HCT116 (cell line): Measurements from ENCODE around the gene PDSS2. TPM values are rescaled to one million over a fixed set of nuclear protein-coding genes. Genes with fewer than 3 reads are reported as not detected.

Experiments
- ATAC-seq: fragments of 200-7000 bp; cut with Tn5 transposase; 2 replicates; pipeline ENCODE4 v1.9.1; 2020; ENCODE audit warnings: mild to moderate bottlenecking, moderate library complexity
- BruUV-seq: library from RNA; stranded (reverse); fragments of 400-500 nt; replicated peaks from 2 replicates; lab custom pipeline; 2021; lab: Mats Ljungman, UMichigan
- CTCF ChIA-PET: fragments of 300-600 bp; sonication (Branson Sonifier 250); formaldehyde crosslinking; loops from one replicate; lab custom pipeline; 2021; ENCODE audit warnings: antibody characterized with exemption; lab: Charles Lee
- POLR2A ChIA-PET: fragments of 300-600, 350-600 bp; sonication (Branson Sonifier 250); formaldehyde crosslinking; loops from one replicate; lab custom pipeline; 2021; ENCODE audit warnings: antibody characterized with exemption; lab: Charles Lee
- RAD21 ChIA-PET, 2 experiments: fragments of 300-600 bp; sonication (Branson Sonifier 250); formaldehyde crosslinking; loops; one replicate each; lab custom pipeline; 2023; ENCODE audit warnings: low total read pairs in 2 of 2; ENCODE audit not compliant: uncharacterized antibody in 2 of 2, unreplicated experiment in 2 of 2, low non-redundant PET in 1 of 2; lab: Charles Lee
- DNase-seq: peaks from one replicate; pipeline ENCODE4 v3.0.0-alpha.2; 2010; ENCODE audit warnings: low read depth, low spot score
- H2AFZ ChIP-seq: fragments of 200-600 bp; shearing (Covaris generic), sonication (generic); 2 replicates; pipeline ENCODE4 v1.6.1; 2017; ENCODE audit warnings: low read depth, mixed run types, mixed read lengths, antibody characterized with exemption, low read length; ENCODE audit not compliant: poor library complexity, severe bottlenecking
- H3K27ac ChIP-seq: 2 replicates; pipeline ENCODE4 v1.5.1; 2012; ENCODE audit warnings: low read depth, low read length
- H3K27me3 ChIP-seq: fragments of 200-600 bp; sonication (generic); 2 replicates; pipeline ENCODE4 v1.6.1; 2016; ENCODE audit warnings: mixed run types, low read length, mixed read lengths; ENCODE audit not compliant: insufficient read depth
- H3K36me3 ChIP-seq, 2 experiments: fragments of 200-500 bp in 1 of 2; fragments of 200-600 bp in 1 of 2; sonication (Bioruptor generic) in 1 of 2; sonication (generic) in 1 of 2; 2 replicates each; pipeline versions ENCODE4 v1.5.1 to v1.6.1; 2014 to 2016; ENCODE audit warnings: low read length in 2 of 2, inconsistent platforms in 1 of 2, mixed read lengths in 1 of 2, mixed run types in 1 of 2; ENCODE audit not compliant: insufficient read depth in 2 of 2, control insufficient read depth in 1 of 2
- H3K4me1 ChIP-seq, 2 experiments: fragments of 200-600 bp in 1 of 2; sonication (generic) in 1 of 2; 2 replicates each; pipeline versions ENCODE4 v1.5.1 to v1.6.1; 2012 to 2017; ENCODE audit warnings: low read length in 2 of 2, inconsistent platforms in 1 of 2, mild to moderate bottlenecking in 1 of 2, mixed read lengths in 1 of 2, mixed run types in 1 of 2, moderate library complexity in 1 of 2; ENCODE audit not compliant: insufficient read depth in 2 of 2, control insufficient read depth in 1 of 2
- H3K4me2 ChIP-seq: fragments of 200-600 bp; sonication (generic); 2 replicates; pipeline ENCODE4 v1.6.1; 2017; ENCODE audit warnings: mixed run types, low read length, mixed read lengths
- H3K4me3 ChIP-seq, 2 experiments: fragments of 200-600 bp in 1 of 2; sonication (generic) in 1 of 2; replicated peaks in 1 of 2; 2 replicates each; pipeline ENCODE4 v1.5.1; 2011 to 2016; ENCODE audit warnings: low read length in 2 of 2, control low read depth in 1 of 2, low read depth in 1 of 2, mild to moderate bottlenecking in 1 of 2, mixed read lengths in 1 of 2, mixed run types in 1 of 2
- H3K79me2 ChIP-seq: fragments of 200-600 bp; sonication (generic); 2 replicates; pipeline ENCODE4 v1.6.1; 2017; ENCODE audit warnings: mild to moderate bottlenecking, mixed run types, low read length, moderate library complexity, mixed read lengths; ENCODE audit not compliant: insufficient read depth
- H3K9ac ChIP-seq: fragments of 200-600 bp; sonication (generic); 2 replicates; pipeline ENCODE4 v1.6.1; 2016; ENCODE audit warnings: low read length, mixed read lengths
- H3K9me2 ChIP-seq: fragments of 200-600 bp; sonication (generic), shearing (Covaris generic); 2 replicates; pipeline ENCODE4 v1.6.1; 2017; ENCODE audit warnings: mixed run types, mild to moderate bottlenecking, moderate library complexity; ENCODE audit not compliant: insufficient read depth
- H3K9me3 ChIP-seq, 2 experiments: fragments of 200-500 bp in 1 of 2; fragments of 200-600 bp in 1 of 2; sonication (Bioruptor generic) in 1 of 2; sonication (generic) in 1 of 2; 2 replicates each; pipeline ENCODE4 v1.6.1; 2014 to 2017; ENCODE audit warnings: low read length in 2 of 2, mixed read lengths in 2 of 2, inconsistent platforms in 1 of 2, low read depth in 1 of 2, mild to moderate bottlenecking in 1 of 2, mixed run types in 1 of 2, moderate library complexity in 1 of 2; ENCODE audit not compliant: control insufficient read depth in 1 of 2, insufficient read depth in 1 of 2
- H4K20me1 ChIP-seq: fragments of 200-600 bp; sonication (generic), shearing (Covaris generic); 2 replicates; pipeline ENCODE4 v1.6.1; 2017; ENCODE audit warnings: mixed run types, mild to moderate bottlenecking, moderate library complexity; ENCODE audit not compliant: insufficient read depth
- CBX3 ChIP-seq: IDR thresholded peaks from 2 replicates; pipeline ENCODE4 v1.6.1; 2012; ENCODE audit warnings: low read depth
- CEBPB ChIP-seq: IDR thresholded peaks from 2 replicates; pipeline ENCODE4 v1.6.1; 2012; ENCODE audit warnings: low read depth
- EGR1 ChIP-seq: IDR thresholded peaks from 2 replicates; pipeline ENCODE4 v1.6.1; 2012; ENCODE audit warnings: low read depth
- ELF1 ChIP-seq: IDR thresholded peaks from 2 replicates; pipeline ENCODE4 v1.6.1; 2012; ENCODE audit warnings: low read depth, borderline replicate concordance
- EZH2 ChIP-seq: fragments of 200-600 bp; sonication (generic); IDR thresholded peaks from 2 replicates; pipeline ENCODE4 v1.6.1; 2017; ENCODE audit warnings: antibody characterized with exemption, mixed run types
- EZH2phosphoT487 ChIP-seq: fragments of 200-600 bp; IDR thresholded peaks from 2 replicates; pipeline ENCODE4 v1.6.1; 2018; ENCODE audit warnings: antibody characterized with exemption, borderline replicate concordance
- FOSL1 ChIP-seq: IDR thresholded peaks from 2 replicates; pipeline ENCODE4 v1.6.1; 2012; ENCODE audit warnings: low read depth
- JUND ChIP-seq: IDR thresholded peaks from 2 replicates; pipeline ENCODE4 v1.6.1; 2012
- MAX ChIP-seq: IDR thresholded peaks from 2 replicates; pipeline ENCODE4 v1.6.1; 2012
- POLR2A ChIP-seq: IDR thresholded peaks from 2 replicates; pipeline ENCODE4 v1.7.0; 2011; ENCODE audit warnings: borderline replicate concordance; ENCODE audit not compliant: insufficient read depth, insufficient read length; ENCODE audit errors: extremely low read depth
- POLR2AphosphoS5 ChIP-seq: IDR thresholded peaks from 2 replicates; pipeline ENCODE4 v1.6.1; 2011; ENCODE audit warnings: mild to moderate bottlenecking, low read depth, low read length, moderate library complexity
- RAD21 ChIP-seq: IDR thresholded peaks from 2 replicates; pipeline ENCODE4 v1.6.1; 2012; ENCODE audit warnings: low read depth, mild to moderate bottlenecking
- REST ChIP-seq: IDR thresholded peaks from 2 replicates; pipeline ENCODE4 v1.6.1; 2012; ENCODE audit warnings: low read depth
- SIN3A ChIP-seq: IDR thresholded peaks from 2 replicates; pipeline ENCODE4 v1.6.1; 2012; ENCODE audit warnings: low read depth
- SP1 ChIP-seq: IDR thresholded peaks from 2 replicates; pipeline ENCODE4 v1.6.1; 2012; ENCODE audit warnings: low read depth
- SRF ChIP-seq: IDR thresholded peaks from 2 replicates; pipeline ENCODE4 v1.6.1; 2012; ENCODE audit warnings: low read depth
- ZFX ChIP-seq: fragments of 450-650 bp; IDR thresholded peaks from 2 replicates; pipeline ENCODE4 v1.6.1; 2017
- ZNF274 ChIP-seq: fragments of 200-500 bp; sonication (Bioruptor generic); IDR thresholded peaks from 2 replicates; pipeline ENCODE4 v1.6.1; 2014; ENCODE audit warnings: mild to moderate bottlenecking, low read depth, low read length, inconsistent platforms
- intact Hi-C: fragments of 100-400 bp; cut with micrococcal nuclease; formaldehyde crosslinking; loops from 2 replicates; pipeline ENCODE4 v1.10.0; 2022
- total RNA-seq: library from RNA; stranded (reverse); gene quantifications from one replicate; pipeline ENCODE4 v1.2.1, GENCODE V29; 2021; ENCODE audit not compliant: unreplicated experiment
- TF ChIP-seq, protein P1 (sequence below): IDR thresholded peaks from 2 replicates; pipeline ENCODE4 v1.6.1; 2012

Gene PDSS2
- total RNA-seq, 1 experiment from 2014 or later: 12.2 TPM

GRCh38 chr6:107230024-107230423, 229.3 kb downstream of the PDSS2 start:
- H3K79me2 ChIP-seq: no peaks in the 10 kb centered on the region
- H3K27me3 ChIP-seq: no peaks in the 10 kb centered on the region
- ChIA-PET CTCF (no interaction called here), POLR2A (no interaction called here), RAD21 (no interaction called here)
- H3K4me1 ChIP-seq: no peaks in the 10 kb centered on the region
- ATAC-seq: no peak
- DNase-seq: no peak
- H3K36me3 ChIP-seq: no peaks in the 10 kb centered on the region
- H4K20me1 ChIP-seq: no peaks in the 10 kb centered on the region
- no peak for TF ChIP-seq SIN3A
- no peak overlapping the region for H3K4me2 ChIP-seq
- no peak overlapping the region for H3K27ac ChIP-seq
- no peaks in the 10 kb centered on the region for H3K9me2 ChIP-seq
- H2AFZ ChIP-seq: no peak overlapping the region
- H3K9ac ChIP-seq: no peak overlapping the region
- intact Hi-C loops: no loop called here
- H3K9me3 ChIP-seq: no peaks in the 10 kb centered on the region
- H3K4me3 ChIP-seq: no peak overlapping the region
- BruUV-seq: no TSS peak

DNA sequence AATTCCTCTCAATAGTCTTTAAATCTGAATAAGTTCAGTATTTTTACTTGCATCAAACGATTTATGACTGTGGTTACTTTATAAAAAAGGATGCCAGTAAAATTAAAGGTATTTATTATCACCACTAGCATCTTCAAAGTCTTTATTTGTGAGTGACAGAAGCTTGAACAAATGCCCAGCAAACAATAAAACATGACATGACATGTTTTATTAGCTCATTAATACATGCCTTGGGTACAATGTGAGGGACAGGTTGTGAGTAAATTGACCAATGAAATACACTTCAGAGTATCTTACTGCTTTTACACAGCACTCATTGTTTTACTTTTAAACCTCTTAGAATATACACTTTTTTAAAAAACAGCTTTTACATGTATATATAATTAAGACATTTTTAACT, 230.6 kb downstream of the PDSS2 start:
- Histone ChIP-seq H3K9me3 (no peaks in the 10 kb centered on the region), H3K27me3 (no peaks in the 10 kb centered on the region), H2AFZ (no peak overlapping the region), H3K4me2 (no peak overlapping the region), H3K79me2 (no peaks in the 10 kb centered on the region), H3K9me2 (no peaks in the 10 kb centered on the region), H3K4me3 (no peak overlapping the region), H3K27ac (no peak overlapping the region), H4K20me1 (no peaks in the 10 kb centered on the region), H3K4me1 (no peaks in the 10 kb centered on the region), H3K9ac (no peak overlapping the region), H3K36me3 (no peaks in the 10 kb centered on the region)
- DNase-seq (no peak), ATAC-seq (no peak)
- intact Hi-C loops: no loop called here
- CTCF ChIA-PET: no interaction called here
- no TSS peak for BruUV-seq
- TF ChIP-seq ZNF274 (no peak), ZFX (no peak), RAD21 (no peak), ELF1 (no peak), SP1 (no peak), EZH2 (no peak), CEBPB (no peak), REST (no peak), FOSL1 (no peak), EZH2phosphoT487 (no peak), SIN3A (no peak), CBX3 (no peak), JUND (no peak), SRF (no peak), POLR2A (no peak), EGR1 (no peak), POLR2AphosphoS5 (no peak), MAX (no peak)
- TF ChIP-seq, protein P1, sequence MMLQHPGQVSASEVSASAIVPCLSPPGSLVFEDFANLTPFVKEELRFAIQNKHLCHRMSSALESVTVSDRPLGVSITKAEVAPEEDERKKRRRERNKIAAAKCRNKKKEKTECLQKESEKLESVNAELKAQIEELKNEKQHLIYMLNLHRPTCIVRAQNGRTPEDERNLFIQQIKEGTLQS: no peak
- RAD21 ChIA-PET: no interaction called here
- POLR2A ChIA-PET: no interaction called here
